ENCODE results near the gene MRPS6. TPM values are rescaled to one million over a fixed set of nuclear protein-coding genes. Genes with fewer than 3 reads are reported as not detected.

Gene MRPS6
- total and polyA plus RNA-seq, 7 donors = 38.8 to 191 (median 80.0) TPM

- Histone ChIP-seq H3K27ac (no peak overlapping the region), H3K4me1 (no peaks in the 10 kb centered on the region), H3K27me3 (ENCODE audit: insufficient read depth in 3 of 3, low read length in 2 of 3) (no peaks in the 10 kb centered on the region), H3K9me3 (no peaks in the 10 kb centered on the region), H3K36me3 (ENCODE audit: insufficient read depth in 1 of 2, low read depth in 1 of 2) (no peaks in the 10 kb centered on the region), H3K4me3 (peak overlapping the region; percentile 40)
- ATAC-seq (peak; percentile 98 to 100 (median 99)), DNase-seq (peak in 1 of 2 donors; percentile 20)
- intact Hi-C loops (cut with DNase I) = loop anchor here in 1 of 2 donors (5.0 kb wide), 1 partner anchor 47 kb away; no protein-coding TSS in a partner anchor
- no peak for TF ChIP-seq CTCF (IDR thresholded peaks at IDR 0.05)
- WGBS, 3 donors = 37 to 50% (median 48%) methylated on average over 13 of the region's 13 CpGs
Measured at GRCh38 chr21:34029743-34030528, 43.4 kb upstream of the MRPS6 start.

GRCh38 chr21:34031835-34032370 is 41.5 kb upstream of the MRPS6 start:
- H3K27ac ChIP-seq = no peak overlapping the region
- intact Hi-C loops (cut with DNase I) = no loop called here
- TF ChIP-seq CTCF (IDR thresholded peaks at IDR 0.05) = no peak
- no peaks in the 10 kb centered on the region for H3K27me3 ChIP-seq (ENCODE audit: insufficient read depth in 3 of 3, low read length in 2 of 3)
- no peaks in the 10 kb centered on the region for H3K9me3 ChIP-seq
- no peak for DNase-seq
- no peak for ATAC-seq
- H3K36me3 ChIP-seq (ENCODE audit: insufficient read depth in 1 of 2, low read depth in 1 of 2) = no peaks in the 10 kb centered on the region
- no peaks in the 10 kb centered on the region for H3K4me1 ChIP-seq
- 81 to 88% (median 83%) methylated on average over 11 of the region's 11 CpGs for WGBS, 3 donors
- H3K4me3 ChIP-seq = no peak overlapping the region

- no peaks in the 10 kb centered on the region for H3K9me3 ChIP-seq
- no peaks in the 10 kb centered on the region for H3K36me3 ChIP-seq (ENCODE audit: insufficient read depth in 1 of 2, low read depth in 1 of 2)
- ATAC-seq (no peak), DNase-seq (no peak)
- H3K4me3 ChIP-seq = no peak overlapping the region
- no peak overlapping the region for H3K27ac ChIP-seq
- H3K27me3 ChIP-seq (ENCODE audit: insufficient read depth in 3 of 3, low read length in 2 of 3) = no peaks in the 10 kb centered on the region
- intact Hi-C loops (cut with DNase I) = no loop called here
- 65 to 74% (median 72%) methylated on average over 8 of the region's 8 CpGs for WGBS, 3 donors
- TF ChIP-seq CTCF (IDR thresholded peaks at IDR 0.05) = no peak
- no peaks in the 10 kb centered on the region for H3K4me1 ChIP-seq
Measured at GRCh38 chr21:34034369-34035014, 38.9 kb upstream of the MRPS6 start.

- ATAC-seq (no peak), DNase-seq (no peak)
- intact Hi-C loops (cut with DNase I) = no loop called here
- WGBS, 3 donors = 79 to 87% (median 82%) methylated on average over 8 of the region's 8 CpGs
- no peak for TF ChIP-seq CTCF (IDR thresholded peaks at IDR 0.05)
- no peaks in the 10 kb centered on the region for H3K27me3 ChIP-seq (ENCODE audit: insufficient read depth in 3 of 3, low read length in 2 of 3)
- H3K9me3 ChIP-seq = no peaks in the 10 kb centered on the region
- no peaks in the 10 kb centered on the region for H3K36me3 ChIP-seq (ENCODE audit: insufficient read depth in 1 of 2, low read depth in 1 of 2)
- H3K4me3 ChIP-seq = no peak overlapping the region
- H3K27ac ChIP-seq = no peak overlapping the region
- no peaks in the 10 kb centered on the region for H3K4me1 ChIP-seq
Measured at GRCh38 chr21:34035619-34036354, 37.6 kb upstream of the MRPS6 start.
